Prostate gland (tissue), 2 donors: Measurements from ENCODE around the gene MYO16. TPM values are rescaled to one million over a fixed set of nuclear protein-coding genes. Genes with fewer than 3 reads are reported as not detected.

Source experiments
- DNase-seq: peaks from one replicate; pipeline ENCODE4 v3.0.0-alpha.2; 2019; ENCODE audit warnings: low spot score
- H3K27ac ChIP-seq, 2 donors: fragments of 200-600 bp; sonication (generic); 2 replicates each; pipeline ENCODE4 v1.5.1; 2017 to 2019
- H3K27me3 ChIP-seq: fragments of 200-600 bp; sonication (generic); replicated peaks from 2 replicates; pipeline ENCODE4 v1.5.1; 2019; ENCODE audit not compliant: insufficient read depth
- H3K36me3 ChIP-seq, 2 donors: fragments of 200-600 bp; sonication (generic); 1 replicate in 1 of 2; 2 replicates in 1 of 2; pipeline versions ENCODE4 v1.5.1 to v1.8.1; 2017 to 2019
- H3K4me1 ChIP-seq: fragments of 200-600 bp; sonication (generic); replicated peaks from 2 replicates; pipeline ENCODE4 v1.5.1; 2019
- H3K4me3 ChIP-seq, 2 donors: fragments of 200-600 bp; sonication (generic); 2 replicates each; pipeline ENCODE4 v1.5.1; 2017 to 2019
- H3K9me3 ChIP-seq: fragments of 200-600 bp; sonication (generic); 2 replicates; pipeline ENCODE4 v1.5.1; 2017
- POLR2A ChIP-seq: fragments of 450-650 bp; IDR thresholded peaks from one replicate; pipeline ENCODE4 v1.6.1; 2016; ENCODE audit warnings: antibody characterized with exemption, mild to moderate bottlenecking
- POLR2AphosphoS5 ChIP-seq: sonication (generic); formaldehyde crosslinking; IDR thresholded peaks from one replicate; pipeline ENCODE4 v1.6.1; 2017; ENCODE audit warnings: antibody characterized with exemption
- WGBS: methylation state at CpG from one replicate; pipeline ENCODE4 v1.1.5; 2018; 5-methylcytosine and 5-hydroxymethylcytosine counted together
- intact Hi-C: fragments of 100-400 bp; cut with DNase I; formaldehyde crosslinking; loops from one replicate; pipeline ENCODE4 v1.14.2; 2022
- total RNA-seq, 2 donors: library from RNA; depleted of rRNA; stranded (reverse); fragments of >200 nt; gene quantifications; one replicate each; pipeline ENCODE4 v1.1.0, GENCODE V29; 2016
- TF ChIP-seq, protein P1 (sequence below), 4 experiments: fragments of 200-600 bp in 2 of 4; fragments of 450-650 bp in 2 of 4; sonication (generic) in 2 of 4; IDR thresholded peaks; 1 replicate in 3 of 4; 2 replicates in 1 of 4; pipeline ENCODE4 v1.5.1; 2016 to 2019; ENCODE audit warnings: antibody characterized with exemption in 4 of 4, mild to moderate bottlenecking in 2 of 4, moderate library complexity in 2 of 4

Gene MYO16
- total RNA-seq, 2 donors from 2014 or later = 0.14 to 0.85 TPM

- H3K9me3 ChIP-seq = no peaks in the 10 kb centered on the region
- TF ChIP-seq POLR2AphosphoS5 (no peak), POLR2A (no peak)
- TF ChIP-seq, protein P1, sequence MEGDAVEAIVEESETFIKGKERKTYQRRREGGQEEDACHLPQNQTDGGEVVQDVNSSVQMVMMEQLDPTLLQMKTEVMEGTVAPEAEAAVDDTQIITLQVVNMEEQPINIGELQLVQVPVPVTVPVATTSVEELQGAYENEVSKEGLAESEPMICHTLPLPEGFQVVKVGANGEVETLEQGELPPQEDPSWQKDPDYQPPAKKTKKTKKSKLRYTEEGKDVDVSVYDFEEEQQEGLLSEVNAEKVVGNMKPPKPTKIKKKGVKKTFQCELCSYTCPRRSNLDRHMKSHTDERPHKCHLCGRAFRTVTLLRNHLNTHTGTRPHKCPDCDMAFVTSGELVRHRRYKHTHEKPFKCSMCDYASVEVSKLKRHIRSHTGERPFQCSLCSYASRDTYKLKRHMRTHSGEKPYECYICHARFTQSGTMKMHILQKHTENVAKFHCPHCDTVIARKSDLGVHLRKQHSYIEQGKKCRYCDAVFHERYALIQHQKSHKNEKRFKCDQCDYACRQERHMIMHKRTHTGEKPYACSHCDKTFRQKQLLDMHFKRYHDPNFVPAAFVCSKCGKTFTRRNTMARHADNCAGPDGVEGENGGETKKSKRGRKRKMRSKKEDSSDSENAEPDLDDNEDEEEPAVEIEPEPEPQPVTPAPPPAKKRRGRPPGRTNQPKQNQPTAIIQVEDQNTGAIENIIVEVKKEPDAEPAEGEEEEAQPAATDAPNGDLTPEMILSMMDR (IDR thresholded peaks at IDR 0.05) = no peak
- intact Hi-C loops = loop anchor here (5.0 kb wide), 3 partner anchors 183 to 1143 kb away; no protein-coding TSS in a partner anchor
- H3K4me1 ChIP-seq = no peaks in the 10 kb centered on the region
- no peak overlapping the region for H3K27ac ChIP-seq
- H3K27me3 ChIP-seq = no peaks in the 10 kb centered on the region
- H3K4me3 ChIP-seq = no peak overlapping the region
- WGBS = 80% methylated on average over 10 of the region's 10 CpGs
- H3K36me3 ChIP-seq = no peaks in the 10 kb centered on the region
- no peak for DNase-seq
These were observed 334.6 kb downstream of the MYO16 start for GRCh38 chr13:108963846-108964600.

GRCh38 chr13:108964606-108965005, 335.2 kb downstream of the MYO16 start:
- H3K27ac ChIP-seq = no peak overlapping the region
- DNase-seq = no peak
- no peaks in the 10 kb centered on the region for H3K9me3 ChIP-seq
- H3K36me3 ChIP-seq = no peaks in the 10 kb centered on the region
- intact Hi-C loops = loop anchor here (5.0 kb wide), 3 partner anchors 183 to 1143 kb away; no protein-coding TSS in a partner anchor
- H3K4me3 ChIP-seq = no peak overlapping the region
- WGBS = 85% methylated on average over 7 of the region's 7 CpGs
- H3K4me1 ChIP-seq = no peaks in the 10 kb centered on the region
- no peaks in the 10 kb centered on the region for H3K27me3 ChIP-seq
- TF ChIP-seq, protein P1 (IDR thresholded peaks at IDR 0.05) = no peak

GRCh38 chr13:108967371-108967770, 338.0 kb downstream of the MYO16 start:
- 89% methylated on average over 6 of the region's 6 CpGs for WGBS
- intact Hi-C loops = no loop called here
- H3K36me3 ChIP-seq = no peaks in the 10 kb centered on the region

GRCh38 chr13:108968566-108968965, 339.2 kb downstream of the MYO16 start:
- no peak for TF ChIP-seq POLR2AphosphoS5
- TF ChIP-seq POLR2A = no peak
- TF ChIP-seq, protein P1 (IDR thresholded peaks at IDR 0.05) = no peak
- DNase-seq = no peak
- H3K27me3 ChIP-seq = no peaks in the 10 kb centered on the region
- no peak overlapping the region for H3K4me3 ChIP-seq
- H3K27ac ChIP-seq = no peak overlapping the region
- H3K9me3 ChIP-seq = no peaks in the 10 kb centered on the region
- no peaks in the 10 kb centered on the region for H3K4me1 ChIP-seq
- WGBS = 96% methylated on average over 7 of the region's 7 CpGs
- intact Hi-C loops = no loop called here
- no peaks in the 10 kb centered on the region for H3K36me3 ChIP-seq

More at GRCh38 chr13:108967371-108967770, 338.0 kb downstream of the MYO16 start:
- H3K27me3 ChIP-seq = no peaks in the 10 kb centered on the region
- no peak for TF ChIP-seq POLR2AphosphoS5
- TF ChIP-seq, protein P1 (IDR thresholded peaks at IDR 0.05) = no peak
- TF ChIP-seq POLR2A = no peak
- H3K4me1 ChIP-seq = no peaks in the 10 kb centered on the region
- DNase-seq = no peak
- H3K9me3 ChIP-seq = no peaks in the 10 kb centered on the region
- no peak overlapping the region for H3K4me3 ChIP-seq
- H3K27ac ChIP-seq = no peak overlapping the region

GRCh38 chr13:108974686-108975085, 345.3 kb downstream of the MYO16 start:
- no peaks in the 10 kb centered on the region for H3K9me3 ChIP-seq
- intact Hi-C loops = no loop called here
- no peaks in the 10 kb centered on the region for H3K36me3 ChIP-seq
- H3K27ac ChIP-seq = no peak overlapping the region
- no peaks in the 10 kb centered on the region for H3K27me3 ChIP-seq
- TF ChIP-seq POLR2A (no peak), POLR2AphosphoS5 (no peak)
- TF ChIP-seq, protein P1 (IDR thresholded peaks at IDR 0.05) = no peak
- DNase-seq = no peak
- H3K4me1 ChIP-seq = no peaks in the 10 kb centered on the region
- no peak overlapping the region for H3K4me3 ChIP-seq
